Astrocyte (in vitro differentiated cells and primary cell): Measurements from ENCODE around the gene APELA. TPM values are rescaled to one million over a fixed set of nuclear protein-coding genes. Genes with fewer than 3 reads are reported as not detected.
"Not testable (repeated sequence)": the region's sequence is repeated elsewhere in the genome, so short reads cannot be mapped to it uniquely, and the experiment has no call there.

Experiments used
- DNase-seq: peaks from one replicate; pipeline ENCODE4 v3.0.0-alpha.2; 2010; ENCODE audit warnings: low read depth
- FAIRE-seq: peaks from 2 replicates; lab custom pipeline; 2011; peaks lifted over from hg19 to GRCh38; lab: Jason Lieb, UNC
- H2AFZ ChIP-seq: 2 replicates; pipeline ENCODE4 v1.6.0; 2012; ENCODE audit warnings: low read depth, low read length, inconsistent platforms
- H3K27ac ChIP-seq: 2 replicates; pipeline ENCODE4 v1.5.1; 2011; ENCODE audit warnings: low read depth, low read length, inconsistent platforms
- H3K27me3 ChIP-seq: 2 replicates; pipeline ENCODE4 v1.6.0; 2011; ENCODE audit warnings: low read length, inconsistent platforms; ENCODE audit not compliant: insufficient read depth
- H3K36me3 ChIP-seq: 2 replicates; pipeline ENCODE4 v1.5.1; 2011; ENCODE audit warnings: low read length, inconsistent platforms; ENCODE audit not compliant: insufficient read depth
- H3K4me1 ChIP-seq: 2 replicates; pipeline ENCODE4 v1.5.1; 2011; ENCODE audit warnings: low read length, inconsistent platforms; ENCODE audit not compliant: insufficient read depth
- H3K4me2 ChIP-seq: 2 replicates; pipeline ENCODE4 v1.6.0; 2012; ENCODE audit warnings: low read length, inconsistent platforms
- H3K4me3 ChIP-seq: 2 replicates; pipeline ENCODE4 v1.5.1; 2011; ENCODE audit warnings: low read depth, mild to moderate bottlenecking, low read length, inconsistent platforms; ENCODE audit not compliant: insufficient read depth
- H3K79me2 ChIP-seq: 2 replicates; pipeline ENCODE4 v1.6.0; 2012; ENCODE audit warnings: mild to moderate bottlenecking, low read length, inconsistent platforms; ENCODE audit not compliant: insufficient read depth
- H3K9ac ChIP-seq: 2 replicates; pipeline ENCODE4 v1.6.0; 2012; ENCODE audit warnings: mild to moderate bottlenecking, low read length, inconsistent platforms
- H3K9me3 ChIP-seq: 2 replicates; pipeline ENCODE4 v1.5.1; 2012; ENCODE audit warnings: low read depth, mild to moderate bottlenecking, low read length, inconsistent platforms; ENCODE audit not compliant: insufficient read depth
- H4K20me1 ChIP-seq: 2 replicates; pipeline ENCODE4 v1.6.0; 2012; ENCODE audit warnings: low read length, inconsistent platforms; ENCODE audit not compliant: insufficient read depth
- H3K27ac Mint-ChIP-seq: one replicate; pipeline ENCODE4 v1.8.0; 2021; ENCODE audit warnings: mild to moderate bottlenecking, mixed read lengths; ENCODE audit not compliant: unreplicated experiment
- H3K27me3 Mint-ChIP-seq: one replicate; pipeline ENCODE4 v1.8.0; 2021; ENCODE audit warnings: low read depth, mixed read lengths; ENCODE audit not compliant: unreplicated experiment
- H3K36me3 Mint-ChIP-seq: one replicate; pipeline ENCODE4 v1.8.0; 2021; ENCODE audit warnings: low read depth, mixed read lengths; ENCODE audit not compliant: unreplicated experiment
- H3K4me1 Mint-ChIP-seq: one replicate; pipeline ENCODE4 v1.8.0; 2021; ENCODE audit warnings: low read depth, mixed read lengths; ENCODE audit not compliant: unreplicated experiment
- H3K4me3 Mint-ChIP-seq: one replicate; pipeline ENCODE4 v1.8.0; 2021; ENCODE audit warnings: mild to moderate bottlenecking, moderate library complexity, mixed read lengths; ENCODE audit not compliant: unreplicated experiment
- H3K9me3 Mint-ChIP-seq: one replicate; pipeline ENCODE4 v1.8.0; 2021; ENCODE audit warnings: mild to moderate bottlenecking, mixed read lengths; ENCODE audit not compliant: unreplicated experiment
- EZH2 ChIP-seq: IDR thresholded peaks from 2 replicates; pipeline ENCODE4 v1.6.1; 2012; ENCODE audit warnings: mild to moderate bottlenecking, low read length, inconsistent platforms; ENCODE audit not compliant: insufficient read depth
- total RNA-seq: library from RNA; stranded (reverse); gene quantifications from 2 replicates; pipeline ENCODE4 v1.2.1, GENCODE V29; 2021
- TF ChIP-seq, protein P1 (sequence below): IDR thresholded peaks from 2 replicates; pipeline ENCODE4 v1.5.1; 2011; ENCODE audit warnings: low read depth, mild to moderate bottlenecking, inconsistent platforms, low read length, moderate library complexity; ENCODE audit not compliant: insufficient read depth

Gene APELA
- total RNA-seq, 1 donor from 2014 or later: 0.30 TPM

DNA sequence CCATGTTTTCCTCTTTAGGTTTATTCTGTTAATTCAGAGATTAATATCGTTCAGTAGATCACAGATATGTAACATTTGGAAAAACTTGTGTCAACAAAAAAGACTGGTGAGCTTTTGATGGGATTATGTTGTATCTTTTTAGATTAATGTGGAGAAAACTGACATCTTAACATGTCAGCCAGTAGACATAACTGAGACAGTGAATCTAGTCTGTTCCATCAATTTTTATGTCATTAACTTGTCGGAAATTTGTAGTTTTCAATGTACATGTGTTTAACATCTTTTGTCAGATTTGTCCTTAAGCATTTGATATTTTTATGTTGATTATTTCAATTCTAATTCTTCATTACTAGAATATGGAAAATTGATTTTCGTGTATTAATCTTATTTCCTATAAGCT lies 42.0 kb downstream of the APELA start:
- peaks cover 2% of the 10 kb centered on the region for H3K9me3 ChIP-seq
- no peaks in the 10 kb centered on the region for H3K79me2 ChIP-seq
- H3K27me3 ChIP-seq: no peaks in the 10 kb centered on the region
- no peaks in the 10 kb centered on the region for H3K36me3 Mint-ChIP-seq
- no peaks in the 10 kb centered on the region for H4K20me1 ChIP-seq
- H3K9me3 Mint-ChIP-seq: no peaks in the 10 kb centered on the region
- H3K4me1 ChIP-seq: no peaks in the 10 kb centered on the region
- FAIRE-seq: no peak
- DNase-seq: no peak
- TF ChIP-seq, protein P1, sequence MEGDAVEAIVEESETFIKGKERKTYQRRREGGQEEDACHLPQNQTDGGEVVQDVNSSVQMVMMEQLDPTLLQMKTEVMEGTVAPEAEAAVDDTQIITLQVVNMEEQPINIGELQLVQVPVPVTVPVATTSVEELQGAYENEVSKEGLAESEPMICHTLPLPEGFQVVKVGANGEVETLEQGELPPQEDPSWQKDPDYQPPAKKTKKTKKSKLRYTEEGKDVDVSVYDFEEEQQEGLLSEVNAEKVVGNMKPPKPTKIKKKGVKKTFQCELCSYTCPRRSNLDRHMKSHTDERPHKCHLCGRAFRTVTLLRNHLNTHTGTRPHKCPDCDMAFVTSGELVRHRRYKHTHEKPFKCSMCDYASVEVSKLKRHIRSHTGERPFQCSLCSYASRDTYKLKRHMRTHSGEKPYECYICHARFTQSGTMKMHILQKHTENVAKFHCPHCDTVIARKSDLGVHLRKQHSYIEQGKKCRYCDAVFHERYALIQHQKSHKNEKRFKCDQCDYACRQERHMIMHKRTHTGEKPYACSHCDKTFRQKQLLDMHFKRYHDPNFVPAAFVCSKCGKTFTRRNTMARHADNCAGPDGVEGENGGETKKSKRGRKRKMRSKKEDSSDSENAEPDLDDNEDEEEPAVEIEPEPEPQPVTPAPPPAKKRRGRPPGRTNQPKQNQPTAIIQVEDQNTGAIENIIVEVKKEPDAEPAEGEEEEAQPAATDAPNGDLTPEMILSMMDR: no peak
- no peak for TF ChIP-seq EZH2
- no peaks in the 10 kb centered on the region for H3K36me3 ChIP-seq
- H3K4me3 Mint-ChIP-seq: no peak overlapping the region
- no peak overlapping the region for H2AFZ ChIP-seq
- H3K4me2 ChIP-seq: no peak overlapping the region
- no peak overlapping the region for H3K4me3 ChIP-seq
- peaks cover under 1% of the 10 kb centered on the region for H3K4me1 Mint-ChIP-seq
- H3K27me3 Mint-ChIP-seq: no peaks in the 10 kb centered on the region
- H3K27ac ChIP-seq: no peak overlapping the region
- H3K27ac Mint-ChIP-seq: no peak overlapping the region
- no peak overlapping the region for H3K9ac ChIP-seq

DNA sequence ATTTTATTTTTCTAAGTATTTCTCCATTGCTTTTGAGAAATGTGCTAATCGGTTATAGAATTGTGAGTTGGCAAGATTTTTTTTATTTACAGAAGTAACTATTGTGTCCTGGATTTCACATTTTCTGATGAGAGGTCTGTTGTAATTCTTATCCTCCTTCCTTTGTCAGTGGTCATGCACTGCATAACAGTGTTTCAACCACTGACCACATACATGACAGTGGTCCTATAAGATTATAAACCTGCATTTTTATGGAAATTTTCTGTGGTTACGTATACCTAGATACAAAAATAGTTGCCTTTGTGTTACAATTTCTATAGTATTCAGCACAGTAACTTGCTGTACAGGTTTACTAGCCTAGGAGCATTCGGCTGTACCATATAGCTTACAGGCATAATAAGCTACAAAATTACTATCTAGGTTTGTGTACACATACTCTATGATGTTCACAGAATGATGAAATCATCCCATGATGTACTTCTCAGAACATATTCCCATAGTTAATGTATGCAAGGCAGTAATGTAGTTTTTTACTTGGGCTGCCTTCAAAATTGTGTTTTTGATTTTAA lies 47.8 kb downstream of the APELA start:
- no peak for DNase-seq

DNA sequence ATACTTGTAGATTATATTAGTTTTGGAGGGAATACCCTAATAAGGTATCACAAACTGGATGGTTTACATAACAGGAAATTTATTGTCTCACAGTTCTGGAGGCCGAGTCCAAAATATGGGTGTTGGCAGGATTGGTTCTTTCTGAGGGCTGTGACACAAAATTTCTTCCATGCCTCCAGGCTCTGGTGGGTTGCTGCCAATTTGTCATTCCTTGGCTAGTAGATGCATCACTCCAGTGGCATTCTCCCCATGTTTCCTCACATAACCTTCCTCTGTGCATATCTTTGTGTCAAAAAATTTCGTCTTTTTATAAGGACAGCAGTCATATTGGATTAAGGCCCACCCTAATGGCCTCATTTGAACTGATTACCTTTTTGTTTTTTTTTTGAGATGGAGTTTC lies 49.3 kb downstream of the APELA start:
- H3K36me3 Mint-ChIP-seq: no peaks in the 10 kb centered on the region
- peaks cover 2% of the 10 kb centered on the region for H3K9me3 Mint-ChIP-seq
- no peak overlapping the region for H2AFZ ChIP-seq
- H3K9me3 ChIP-seq: peaks cover 2% of the 10 kb centered on the region
- FAIRE-seq (peak; percentile 5), DNase-seq (no peak)
- H3K27ac Mint-ChIP-seq: no peak overlapping the region
- no peak overlapping the region for H3K9ac ChIP-seq
- no peaks in the 10 kb centered on the region for H3K27me3 ChIP-seq
- TF ChIP-seq, protein P1: no peak
- TF ChIP-seq EZH2: no peak
- no peaks in the 10 kb centered on the region for H4K20me1 ChIP-seq
- H3K27me3 Mint-ChIP-seq: no peaks in the 10 kb centered on the region
- H3K27ac ChIP-seq: no peak overlapping the region
- H3K4me2 ChIP-seq: no peak overlapping the region
- H3K36me3 ChIP-seq: no peaks in the 10 kb centered on the region
- no peak overlapping the region for H3K4me3 ChIP-seq
- no peaks in the 10 kb centered on the region for H3K79me2 ChIP-seq
- H3K4me1 Mint-ChIP-seq: peaks cover 13% of the 10 kb centered on the region
- H3K4me3 Mint-ChIP-seq: no peak overlapping the region
- H3K4me1 ChIP-seq: no peaks in the 10 kb centered on the region

More for the DNA sequence above, 47.8 kb downstream of the APELA start:
- no peak overlapping the region for H3K9ac ChIP-seq
- H3K4me3 ChIP-seq: no peak overlapping the region
- no peaks in the 10 kb centered on the region for H3K79me2 ChIP-seq
- H3K9me3 ChIP-seq: peaks cover 2% of the 10 kb centered on the region
- H3K27ac ChIP-seq: no peak overlapping the region
- FAIRE-seq: no peak
- H4K20me1 ChIP-seq: no peaks in the 10 kb centered on the region
- no peak overlapping the region for H2AFZ ChIP-seq
- Mint-ChIP-seq H3K9me3 (no peaks in the 10 kb centered on the region), H3K36me3 (no peaks in the 10 kb centered on the region), H3K4me1 (peaks cover 11% of the 10 kb centered on the region), H3K27me3 (no peaks in the 10 kb centered on the region), H3K27ac (peak overlapping the region; percentile 72), H3K4me3 (no peak overlapping the region)
- H3K4me1 ChIP-seq: no peaks in the 10 kb centered on the region
- no peak for TF ChIP-seq EZH2
- TF ChIP-seq, protein P1: no peak
- no peaks in the 10 kb centered on the region for H3K36me3 ChIP-seq
- H3K27me3 ChIP-seq: no peaks in the 10 kb centered on the region
- no peak overlapping the region for H3K4me2 ChIP-seq

DNA sequence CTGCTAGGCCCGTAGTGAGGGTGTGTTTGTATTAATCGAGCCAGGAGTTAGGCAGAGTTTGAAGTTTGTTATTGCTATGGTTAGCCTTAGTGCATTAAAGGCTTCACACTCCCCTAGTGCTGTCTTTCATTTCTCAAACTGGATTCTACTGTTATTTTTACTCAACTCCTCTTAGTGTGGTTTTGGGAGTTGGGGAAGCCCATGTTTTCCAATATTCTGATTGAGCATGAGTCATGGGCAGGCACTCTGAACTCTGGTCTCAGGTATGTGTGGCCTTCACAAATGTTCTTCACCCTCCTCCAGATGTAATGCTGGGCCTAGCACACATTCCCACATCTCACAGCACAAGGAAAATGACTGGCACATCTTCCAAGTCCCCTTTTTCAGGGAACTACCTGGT lies 50.1 kb downstream of the APELA start:
- not testable (repeated sequence) for H3K27me3 ChIP-seq, H3K27ac Mint-ChIP-seq, H3K36me3 Mint-ChIP-seq, H2AFZ ChIP-seq, H3K9ac ChIP-seq, H3K4me1 ChIP-seq, H3K4me3 ChIP-seq, H3K27me3 Mint-ChIP-seq, H3K9me3 Mint-ChIP-seq, H3K79me2 ChIP-seq, H3K36me3 ChIP-seq, H3K4me2 ChIP-seq, H4K20me1 ChIP-seq, H3K4me3 Mint-ChIP-seq, DNase-seq, H3K9me3 ChIP-seq, H3K27ac ChIP-seq
- peaks cover 20% of the 10 kb centered on the region for H3K4me1 Mint-ChIP-seq
- FAIRE-seq: peak; percentile 83
